ENCODE results near the gene ADGB. TPM values are rescaled to one million over a fixed set of nuclear protein-coding genes. Genes with fewer than 3 reads are reported as not detected.
A peak's percentile ranks its signal among the peaks of the same experiment; 100 is the strongest.

The ADGB gene
- total RNA-seq, 1 experiment from 2014 or later, result 0.43 TPM

DNA sequence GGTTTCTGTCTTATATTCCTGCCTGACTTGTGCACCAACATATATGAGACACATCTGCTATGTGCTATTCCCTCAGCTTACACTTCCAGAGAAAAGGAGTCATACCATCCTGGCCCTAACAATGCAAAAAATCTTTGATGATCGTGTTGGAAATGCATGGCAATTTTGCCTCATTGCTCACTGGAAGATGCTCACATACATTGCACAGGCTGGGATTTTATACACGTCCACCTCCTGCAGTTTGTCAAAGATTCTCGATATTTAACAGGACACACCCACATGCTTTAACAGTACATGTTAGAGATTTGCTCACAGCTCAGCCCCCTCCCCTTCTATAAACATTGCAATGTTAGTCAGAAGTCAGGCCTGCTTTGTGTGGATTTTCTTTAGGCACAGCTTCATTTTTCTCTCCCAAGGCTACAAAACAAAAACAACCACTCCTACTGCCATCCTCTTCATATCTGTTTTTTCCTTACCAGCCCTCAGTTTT, 66.1 kb downstream of the ADGB start:
- no peak overlapping the region for H3K27ac ChIP-seq
- no peaks in the 10 kb centered on the region for H3K27me3 ChIP-seq
- H3K4me1 ChIP-seq, result no peaks in the 10 kb centered on the region
- DNase-seq, result no peak
- no peaks in the 10 kb centered on the region for H3K9me3 ChIP-seq (replicated peaks)
- no peak overlapping the region for H3K4me3 ChIP-seq
- no peaks in the 10 kb centered on the region for H3K36me3 ChIP-seq

GRCh38 chr6:146666909-146667308, 68.1 kb downstream of the ADGB start:
- H3K4me3 ChIP-seq, result no peak overlapping the region
- no peaks in the 10 kb centered on the region for H3K4me1 ChIP-seq
- no peaks in the 10 kb centered on the region for H3K36me3 ChIP-seq
- H3K27me3 ChIP-seq, result no peaks in the 10 kb centered on the region
- H3K27ac ChIP-seq, result no peak overlapping the region
- DNase-seq, result no peak
- H3K9me3 ChIP-seq (replicated peaks), result no peaks in the 10 kb centered on the region

- DNase-seq, result no peak
- Histone ChIP-seq H3K9me3 (replicated peaks) (no peaks in the 10 kb centered on the region), H3K27me3 (no peaks in the 10 kb centered on the region), H3K27ac (no peak overlapping the region), H3K4me3 (no peak overlapping the region), H3K4me1 (no peaks in the 10 kb centered on the region), H3K36me3 (no peaks in the 10 kb centered on the region)
Observed at GRCh38 chr6:146670161-146670560, 71.4 kb downstream of the ADGB start.

- no peak for DNase-seq
Observed at GRCh38 chr6:146673069-146673468, 74.3 kb downstream of the ADGB start.

GRCh38 chr6:146679386-146679785, 80.6 kb downstream of the ADGB start:
- no peaks in the 10 kb centered on the region for H3K36me3 ChIP-seq
- H3K9me3 ChIP-seq (replicated peaks), result no peaks in the 10 kb centered on the region; the same call in 1 of the 2 replicates
- no peak for DNase-seq
- no peaks in the 10 kb centered on the region for H3K4me1 ChIP-seq
- no peaks in the 10 kb centered on the region for H3K27me3 ChIP-seq
- H3K27ac ChIP-seq, result no peak overlapping the region
- no peak overlapping the region for H3K4me3 ChIP-seq

More at GRCh38 chr6:146673069-146673468, 74.3 kb downstream of the ADGB start:
- Histone ChIP-seq H3K27me3 (no peaks in the 10 kb centered on the region), H3K27ac (no peak overlapping the region), H3K9me3 (replicated peaks) (no peaks in the 10 kb centered on the region; the same call in 1 of the 2 replicates), H3K4me1 (no peaks in the 10 kb centered on the region), H3K36me3 (no peaks in the 10 kb centered on the region), H3K4me3 (no peak overlapping the region)

- Histone ChIP-seq H3K27ac (no peak overlapping the region), H3K4me3 (no peak overlapping the region), H3K9me3 (replicated peaks) (no peaks in the 10 kb centered on the region), H3K27me3 (no peaks in the 10 kb centered on the region), H3K36me3 (no peaks in the 10 kb centered on the region), H3K4me1 (no peaks in the 10 kb centered on the region)
- no peak for DNase-seq
Observed at GRCh38 chr6:146682919-146683318, 84.1 kb downstream of the ADGB start.

GRCh38 chr6:146689806-146690205, 91.0 kb downstream of the ADGB start:
- H3K36me3 ChIP-seq, result no peaks in the 10 kb centered on the region
- H3K27ac ChIP-seq, result no peak overlapping the region
- no peaks in the 10 kb centered on the region for H3K27me3 ChIP-seq
- H3K4me1 ChIP-seq, result no peaks in the 10 kb centered on the region
- DNase-seq, result no peak
- no peaks in the 10 kb centered on the region for H3K9me3 ChIP-seq (replicated peaks)
- no peak overlapping the region for H3K4me3 ChIP-seq

DNA sequence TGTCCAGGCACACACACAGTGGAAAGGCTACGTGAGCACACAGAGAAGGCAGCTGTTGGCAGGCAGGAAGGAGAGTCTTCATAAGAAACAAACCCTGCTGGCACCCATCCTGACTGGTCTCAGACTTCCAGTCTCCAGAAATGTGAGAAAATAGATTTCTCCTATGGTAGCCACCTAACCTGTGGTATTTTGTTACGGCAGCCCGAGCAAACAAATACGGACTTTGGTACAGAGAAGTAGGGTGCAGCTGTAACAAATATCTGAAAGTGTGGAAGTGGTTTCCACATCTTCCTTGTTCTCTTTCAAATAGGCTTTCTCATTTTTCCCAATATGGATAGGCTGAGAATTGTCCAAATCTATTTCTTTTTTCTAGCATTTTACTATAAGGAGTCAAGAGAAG, 94.6 kb downstream of the ADGB start:
- Histone ChIP-seq H3K4me1 (no peaks in the 10 kb centered on the region), H3K27ac (no peak overlapping the region), H3K9me3 (replicated peaks) (no peaks in the 10 kb centered on the region), H3K36me3 (no peaks in the 10 kb centered on the region), H3K4me3 (no peak overlapping the region), H3K27me3 (no peaks in the 10 kb centered on the region)
- peak; percentile 6 to 12 for DNase-seq

DNA sequence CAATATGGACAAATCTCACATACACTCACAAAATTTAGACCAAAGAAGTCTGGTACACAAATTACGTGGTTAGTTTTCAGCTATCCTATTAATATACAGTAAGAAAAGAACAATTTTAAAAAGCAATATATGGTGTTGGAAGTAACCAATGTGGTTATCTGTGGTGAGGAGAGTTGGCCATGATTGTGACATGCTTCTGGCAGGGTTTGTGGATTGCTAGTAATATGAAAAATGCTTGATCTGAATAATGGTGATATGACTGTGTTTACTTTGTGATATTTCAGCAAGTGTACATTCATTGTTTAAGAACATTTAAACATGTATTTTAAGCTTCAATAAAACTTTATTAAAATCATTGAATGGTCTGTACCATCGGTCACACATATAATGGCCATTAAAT, 99.1 kb downstream of the ADGB start:
- Histone ChIP-seq H3K36me3 (no peaks in the 10 kb centered on the region), H3K9me3 (replicated peaks) (no peaks in the 10 kb centered on the region), H3K4me1 (no peaks in the 10 kb centered on the region), H3K27ac (no peak overlapping the region), H3K27me3 (no peaks in the 10 kb centered on the region), H3K4me3 (no peak overlapping the region)
- no peak for DNase-seq

GRCh38 chr6:146700078-146700686, 101.4 kb downstream of the ADGB start:
- Histone ChIP-seq H3K4me1 (no peaks in the 10 kb centered on the region), H3K27ac (no peak overlapping the region)

GRCh38 chr6:146701632-146702031, 102.9 kb downstream of the ADGB start:
- H3K9me3 ChIP-seq (replicated peaks), result no peaks in the 10 kb centered on the region
- H3K27me3 ChIP-seq, result no peaks in the 10 kb centered on the region
- H3K27ac ChIP-seq, result no peak overlapping the region
- H3K4me1 ChIP-seq, result no peaks in the 10 kb centered on the region
- DNase-seq, result no peak
- no peaks in the 10 kb centered on the region for H3K36me3 ChIP-seq
- no peak overlapping the region for H3K4me3 ChIP-seq

More at GRCh38 chr6:146700078-146700686, 101.4 kb downstream of the ADGB start:
- Histone ChIP-seq H3K27me3 (no peaks in the 10 kb centered on the region), H3K4me3 (no peak overlapping the region), H3K36me3 (no peaks in the 10 kb centered on the region), H3K9me3 (replicated peaks) (no peaks in the 10 kb centered on the region)
- DNase-seq, result peak; percentile 74 to 90

DNA sequence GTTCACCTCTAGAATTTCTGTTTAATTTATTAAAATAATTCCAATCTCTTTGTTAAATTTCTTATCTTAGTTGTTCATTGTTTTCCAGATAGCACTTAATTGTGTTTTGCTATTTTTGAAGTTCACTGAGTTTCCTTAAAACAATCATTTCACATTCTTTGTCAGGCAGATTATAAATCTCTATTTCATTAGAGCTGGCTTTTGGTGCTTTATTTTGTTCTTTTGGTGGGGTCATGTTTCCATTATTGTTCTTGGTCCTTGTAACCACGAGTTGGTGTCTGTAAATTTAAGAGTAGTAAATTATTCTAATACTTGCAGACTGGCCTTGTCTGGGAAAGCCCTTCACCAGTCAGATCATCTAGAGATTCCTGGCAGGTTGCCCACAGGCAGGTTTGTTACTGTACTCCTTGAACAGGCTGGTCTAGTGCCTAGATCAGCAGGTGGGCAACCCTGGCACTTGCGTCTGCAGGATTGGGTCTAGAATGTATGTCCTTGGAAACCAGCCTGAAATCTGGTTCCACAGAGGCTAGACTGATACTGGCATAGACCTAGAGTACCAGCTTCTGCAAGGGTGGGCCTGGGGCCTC, 110.4 kb downstream of the ADGB start:
- H3K9me3 ChIP-seq (replicated peaks), result no peaks in the 10 kb centered on the region
- H3K4me1 ChIP-seq, result no peaks in the 10 kb centered on the region
- no peaks in the 10 kb centered on the region for H3K36me3 ChIP-seq
- H3K4me3 ChIP-seq, result no peak overlapping the region
- H3K27ac ChIP-seq, result no peak overlapping the region
- H3K27me3 ChIP-seq, result no peaks in the 10 kb centered on the region
- DNase-seq, result peak in 1 of 2 experiments; percentile 11

- Histone ChIP-seq H3K9me3 (replicated peaks) (no peaks in the 10 kb centered on the region), H3K4me3 (no peak overlapping the region), H3K4me1 (no peaks in the 10 kb centered on the region), H3K27ac (no peak overlapping the region), H3K36me3 (no peaks in the 10 kb centered on the region), H3K27me3 (no peaks in the 10 kb centered on the region)
- DNase-seq, result no peak
Observed at GRCh38 chr6:146719387-146719786, 120.6 kb downstream of the ADGB start.

- no peak for DNase-seq
- Histone ChIP-seq H3K36me3 (no peaks in the 10 kb centered on the region), H3K4me1 (peaks cover 5% of the 10 kb centered on the region), H3K9me3 (replicated peaks) (no peaks in the 10 kb centered on the region), H3K27me3 (no peaks in the 10 kb centered on the region), H3K4me3 (no peak overlapping the region), H3K27ac (no peak overlapping the region)
Observed at GRCh38 chr6:146739696-146740095, 140.9 kb downstream of the ADGB start.

DNA sequence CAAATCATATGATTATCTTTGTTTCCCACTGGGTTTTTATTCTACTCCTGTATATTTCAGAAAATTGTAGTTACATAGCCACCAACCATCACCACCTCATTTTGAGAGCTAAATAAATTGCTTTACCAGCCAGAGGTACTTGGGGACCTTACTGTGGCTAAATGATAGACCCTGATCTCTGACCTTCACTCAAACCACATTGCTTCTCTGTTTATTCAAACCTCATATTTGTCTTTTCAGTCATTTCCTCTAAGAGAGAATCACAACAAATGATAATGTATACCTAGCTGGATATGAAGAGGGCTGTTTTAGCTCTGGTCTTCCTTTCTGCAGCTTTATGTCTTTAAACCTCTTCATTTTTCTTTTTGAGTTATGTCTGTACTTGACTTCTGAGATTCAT, 142.8 kb downstream of the ADGB start:
- DNase-seq, result peak in 1 of 2 experiments; percentile 11
- Histone ChIP-seq H3K9me3 (replicated peaks) (no peaks in the 10 kb centered on the region), H3K4me3 (no peak overlapping the region)

DNA sequence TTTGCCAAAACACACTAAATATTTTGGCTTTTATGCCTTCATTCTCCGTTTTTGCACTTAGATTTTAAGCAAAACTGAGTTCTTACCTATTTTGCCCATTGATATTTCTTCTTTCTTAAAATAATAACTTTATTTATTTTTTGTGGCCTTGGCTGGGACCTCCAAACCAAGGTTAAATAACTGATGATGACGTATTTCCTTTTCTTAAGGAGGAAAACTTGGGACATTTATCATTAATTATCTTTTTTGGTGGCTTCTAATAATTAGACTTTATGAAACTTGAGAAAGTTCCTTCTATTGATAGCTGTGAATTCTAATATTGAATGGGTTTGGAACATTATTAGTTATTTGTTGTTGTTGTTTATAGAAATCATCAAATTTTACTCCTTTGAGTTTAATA, 154.5 kb downstream of the ADGB start:
- H3K4me1 ChIP-seq, result no peaks in the 10 kb centered on the region
- H3K9me3 ChIP-seq (replicated peaks), result no peaks in the 10 kb centered on the region; the same call in 1 of the 2 replicates
- 0 out of 2 replicates have a peak, but pooled peaks cover 3% of the 10 kb centered on the region for H3K36me3 ChIP-seq
- no peak overlapping the region for H3K4me3 ChIP-seq
- H3K27ac ChIP-seq, result no peak overlapping the region
- H3K27me3 ChIP-seq, result no peaks in the 10 kb centered on the region
- no peak for DNase-seq

More for the DNA sequence above, 142.8 kb downstream of the ADGB start:
- Histone ChIP-seq H3K4me1 (peaks cover 5% of the 10 kb centered on the region), H3K27me3 (no peaks in the 10 kb centered on the region), H3K36me3 (no peaks in the 10 kb centered on the region), H3K27ac (no peak overlapping the region)

Measured in SJCRH30 (cell line).